SH-SY5Y (cell line): ENCODE data around the gene PIH1D2.

ENCODE experiments used
- GATA2 ChIP-seq: IDR thresholded peaks from 2 replicates; pipeline ENCODE4 v1.6.1; 2011; ENCODE audit warnings: mild to moderate bottlenecking, low read depth, low read length
- GATA3 ChIP-seq: IDR thresholded peaks from 2 replicates; pipeline ENCODE4 v1.6.1; 2011; ENCODE audit warnings: low read depth, mild to moderate bottlenecking, low read length, moderate library complexity

GRCh38 chr11:112023104-112023503, 50.7 kb downstream of the PIH1D2 start:
- no peak for TF ChIP-seq GATA2
- no peak for TF ChIP-seq GATA3
